ENCODE results near the gene MPZL2. TPM values are rescaled to one million over a fixed set of nuclear protein-coding genes. Genes with fewer than 3 reads are reported as not detected.

Gene MPZL2
- total and polyA plus RNA-seq, 9 of the 15 experiments (the other 6 are each of a cell fraction or from before 2014, with no cell fraction given), result 0.09 to 0.28 (median 0.18) TPM; not detected in 2

DNA sequence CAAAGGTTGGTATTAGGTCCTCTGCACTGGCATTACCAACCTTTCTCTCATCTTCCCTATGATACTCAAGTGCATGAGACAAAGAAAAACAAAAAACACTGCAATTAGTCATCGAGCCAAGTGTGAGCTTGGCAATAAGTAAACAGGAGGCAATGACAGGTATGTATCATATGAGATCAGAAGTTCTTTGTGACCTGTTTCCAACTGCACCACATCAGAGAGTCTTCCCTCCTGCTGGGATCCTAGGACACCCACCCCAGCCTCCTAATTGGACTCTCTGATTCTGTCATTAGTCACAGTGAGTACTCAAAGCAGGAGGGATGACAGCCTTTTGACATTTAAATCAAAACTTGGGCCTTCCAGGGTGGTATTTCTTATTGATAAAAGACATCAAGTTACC, 31.4 kb downstream of the MPZL2 start (continued):
- TF ChIP-seq, protein P1, sequence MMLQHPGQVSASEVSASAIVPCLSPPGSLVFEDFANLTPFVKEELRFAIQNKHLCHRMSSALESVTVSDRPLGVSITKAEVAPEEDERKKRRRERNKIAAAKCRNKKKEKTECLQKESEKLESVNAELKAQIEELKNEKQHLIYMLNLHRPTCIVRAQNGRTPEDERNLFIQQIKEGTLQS (IDR thresholded peaks at IDR 0.05), result no peak
- TF ChIP-seq, protein P1 (CRISPR knock-in tag; conservative IDR thresholded peaks at IDR 0.05), result no peak
- TF ChIP-seq, protein P2, sequence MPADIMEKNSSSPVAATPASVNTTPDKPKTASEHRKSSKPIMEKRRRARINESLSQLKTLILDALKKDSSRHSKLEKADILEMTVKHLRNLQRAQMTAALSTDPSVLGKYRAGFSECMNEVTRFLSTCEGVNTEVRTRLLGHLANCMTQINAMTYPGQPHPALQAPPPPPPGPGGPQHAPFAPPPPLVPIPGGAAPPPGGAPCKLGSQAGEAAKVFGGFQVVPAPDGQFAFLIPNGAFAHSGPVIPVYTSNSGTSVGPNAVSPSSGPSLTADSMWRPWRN (IDR thresholded peaks at IDR 0.05; ENCODE audit: low read depth), result no peak
- TF ChIP-seq PRDM10 (IDR thresholded peaks at IDR 0.05; ENCODE audit: partially characterized antibody) (no peak), NCOA4 (IDR thresholded peaks at IDR 0.05; ENCODE audit: partially characterized antibody) (no peak), TCF7L2 (IDR thresholded peaks at IDR 0.05; ENCODE audit: low read depth, low read length) (no peak), SLC30A9 (CRISPR knock-in tag; IDR thresholded peaks at IDR 0.05) (no peak), ETS2 (tag; IDR thresholded peaks at IDR 0.05; ENCODE audit: borderline replicate concordance, poor library complexity, severe bottlenecking) (no peak), ZNF583 (CRISPR knock-in tag; IDR thresholded peaks at IDR 0.05) (no peak), THAP12 (CRISPR knock-in tag; IDR thresholded peaks at IDR 0.05) (no peak), HMGN3 (IDR thresholded peaks at IDR 0.05; ENCODE audit: borderline replicate concordance, extremely low read depth, insufficient read length, low read depth, low read length) (no peak), ETV5 (CRISPR knock-in tag; IDR thresholded peaks at IDR 0.05; ENCODE audit: low read depth) (no peak), TRIM24 (IDR thresholded peaks at IDR 0.05) (no peak), SMAD3 (CRISPR knock-in tag; conservative IDR thresholded peaks at IDR 0.05) (no peak)
- TF ChIP-seq, protein P3, sequence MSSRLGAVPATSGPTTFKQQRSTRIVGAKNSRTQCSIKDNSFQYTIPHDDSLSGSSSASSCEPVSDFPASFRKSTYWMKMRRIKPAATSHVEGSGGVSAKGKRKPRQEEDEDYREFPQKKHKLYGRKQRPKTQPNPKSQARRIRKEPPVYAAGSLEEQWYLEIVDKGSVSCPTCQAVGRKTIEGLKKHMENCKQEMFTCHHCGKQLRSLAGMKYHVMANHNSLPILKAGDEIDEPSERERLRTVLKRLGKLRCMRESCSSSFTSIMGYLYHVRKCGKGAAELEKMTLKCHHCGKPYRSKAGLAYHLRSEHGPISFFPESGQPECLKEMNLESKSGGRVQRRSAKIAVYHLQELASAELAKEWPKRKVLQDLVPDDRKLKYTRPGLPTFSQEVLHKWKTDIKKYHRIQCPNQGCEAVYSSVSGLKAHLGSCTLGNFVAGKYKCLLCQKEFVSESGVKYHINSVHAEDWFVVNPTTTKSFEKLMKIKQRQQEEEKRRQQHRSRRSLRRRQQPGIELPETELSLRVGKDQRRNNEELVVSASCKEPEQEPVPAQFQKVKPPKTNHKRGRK (tag; IDR thresholded peaks at IDR 0.05), result no peak

Measured in K562 (cell line).